ENCODE measurements around the gene ACLY.
"Not testable (repeated sequence)": the region's sequence is repeated elsewhere in the genome, so short reads cannot be mapped to it uniquely, and the experiment has no call there.

ACLY gene

GRCh38 chr17:41909088-41909487 is 9.7 kb downstream of the ACLY start:
- no peak for DNase-seq

- DNase-seq = no peak
These were observed 10.9 kb downstream of the ACLY start for GRCh38 chr17:41907633-41908539.

GRCh38 chr17:41907185-41907556 is 11.6 kb downstream of the ACLY start:
- no peak for DNase-seq

- no peak for DNase-seq
These were observed 12.1 kb downstream of the ACLY start for GRCh38 chr17:41906465-41907184.

GRCh38 chr17:41905172-41905571 is 13.6 kb downstream of the ACLY start:
- no peak for DNase-seq

- DNase-seq = no peak
These were observed 14.4 kb downstream of the ACLY start for GRCh38 chr17:41904242-41904841.

GRCh38 chr17:41901646-41902045 is 17.1 kb downstream of the ACLY start:
- DNase-seq = no peak

GRCh38 chr17:41896726-41897125 is 22.0 kb downstream of the ACLY start:
- DNase-seq = no peak

- no peak for DNase-seq
These were observed 23.1 kb downstream of the ACLY start for GRCh38 chr17:41895617-41896016.

GRCh38 chr17:41894791-41895331 is 23.9 kb downstream of the ACLY start:
- no peak for DNase-seq

- no peak for DNase-seq
These were observed 25.4 kb downstream of the ACLY start for GRCh38 chr17:41893384-41893783.

GRCh38 chr17:41892021-41892376 is 26.8 kb downstream of the ACLY start:
- DNase-seq = no peak

- DNase-seq = no peak
These were observed 27.4 kb downstream of the ACLY start for GRCh38 chr17:41891135-41892020.

- DNase-seq = no peak
These were observed 30.3 kb downstream of the ACLY start for GRCh38 chr17:41888332-41888965.

GRCh38 chr17:41885733-41886132 is 33.0 kb downstream of the ACLY start:
- DNase-seq = no peak

- DNase-seq = no peak
These were observed 36.0 kb downstream of the ACLY start for GRCh38 chr17:41882756-41883155.

GRCh38 chr17:41880130-41880529 is 38.6 kb downstream of the ACLY start:
- DNase-seq = no peak

GRCh38 chr17:41874293-41874670 is 44.5 kb downstream of the ACLY start:
- not testable (repeated sequence) for DNase-seq

GRCh38 chr17:41873559-41874292 is 45.0 kb downstream of the ACLY start:
- DNase-seq = no peak

- no peak for DNase-seq
These were observed 47.0 kb downstream of the ACLY start for GRCh38 chr17:41871789-41872188.

- no peak for DNase-seq
These were observed 48.1 kb downstream of the ACLY start for GRCh38 chr17:41870627-41871026.

Data from stimulated activated CD4-positive, alpha-beta T cell treated with anti-CD3 and anti-CD28 coated beads, Interleukin-12 subunit alpha, Interleukin-12 subunit beta, amount 100 ng/mL, for 4 hours (primary cell).